SKM-1 treated with dmso at 0.1 percent for 144 hours (cell line): ENCODE results near the gene MS4A5.
"Not testable (repeated sequence)": the region's sequence is repeated elsewhere in the genome, so short reads cannot be mapped to it uniquely, and the experiment has no call there.

Experiments
- DNase-seq: peaks from one replicate; lab custom pipeline; 2025; ENCODE audit not compliant: unreplicated experiment; lab: John Stamatoyannopoulos, UW

MS4A5 gene, protein sequence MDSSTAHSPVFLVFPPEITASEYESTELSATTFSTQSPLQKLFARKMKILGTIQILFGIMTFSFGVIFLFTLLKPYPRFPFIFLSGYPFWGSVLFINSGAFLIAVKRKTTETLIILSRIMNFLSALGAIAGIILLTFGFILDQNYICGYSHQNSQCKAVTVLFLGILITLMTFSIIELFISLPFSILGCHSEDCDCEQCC

GRCh38 chr11:60429272-60429671 lies at the start of gene MS4A5:
Gene MS4A5 (plus strand): TSS chr11:60429572. CDS start chr11:60429675, 103 bp downstream.
- no peak for DNase-seq

GRCh38 chr11:60389279-60389910 lies 40.0 kb upstream of the MS4A5 start:
- peak; percentile 17 for DNase-seq

DNA sequence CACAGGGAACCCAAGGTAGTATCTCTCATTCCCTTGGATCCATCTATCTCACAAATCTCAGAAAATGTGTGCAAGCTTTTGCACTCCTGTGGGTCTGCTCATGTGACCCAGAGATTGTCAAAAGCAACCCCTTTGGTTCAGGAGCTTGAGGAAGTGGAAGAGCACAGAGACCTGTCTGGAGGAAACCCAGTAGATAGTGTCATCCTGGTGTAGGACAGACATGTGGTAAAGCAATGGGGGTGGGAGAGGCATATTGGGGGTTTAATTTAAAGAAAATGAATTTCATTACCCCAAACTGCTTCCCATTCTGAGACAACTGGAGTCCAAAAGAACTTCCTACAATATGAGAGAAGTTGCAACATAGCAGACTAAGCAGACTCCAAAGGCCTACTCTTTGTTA lies 39.0 kb upstream of the MS4A5 start:
- DNase-seq = no peak

- DNase-seq = no peak
Measured at GRCh38 chr11:60392361-60392760, 37.0 kb upstream of the MS4A5 start.

- no peak for DNase-seq
Measured at GRCh38 chr11:60393016-60393415, 36.4 kb upstream of the MS4A5 start.

DNA sequence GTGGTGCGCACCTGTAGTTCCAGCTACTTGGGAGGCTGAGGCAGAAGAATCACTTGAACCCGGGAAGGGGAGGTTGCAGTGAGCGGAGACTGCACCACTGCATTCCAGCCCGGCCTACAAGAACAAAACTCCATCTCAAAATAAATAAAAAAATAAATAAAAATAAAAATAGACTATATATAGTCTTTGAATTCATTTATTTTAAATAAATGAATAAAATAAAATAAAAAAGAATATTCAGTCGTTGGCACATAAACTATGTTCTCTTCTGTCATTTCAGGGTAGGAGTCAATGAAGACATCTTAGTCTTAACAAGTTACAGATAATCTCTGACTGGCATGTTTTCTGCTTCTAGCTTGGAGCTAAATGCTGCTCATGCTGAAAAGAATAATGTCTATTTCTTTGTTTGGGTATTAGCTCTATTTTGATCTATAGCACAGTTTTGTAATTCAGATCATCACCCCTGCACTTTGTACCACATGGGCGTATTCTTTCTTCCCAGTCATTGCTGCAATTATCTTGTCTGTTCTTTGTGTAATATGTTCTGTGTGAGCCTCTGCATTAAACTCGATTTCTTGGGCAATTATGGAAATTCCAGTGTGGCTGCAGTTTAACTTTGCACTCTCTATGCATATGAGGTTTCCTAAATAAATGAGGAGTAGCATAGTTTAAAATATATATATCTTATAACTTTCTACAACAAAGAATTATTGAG lies 34.5 kb upstream of the MS4A5 start:
- no peak for DNase-seq

DNA sequence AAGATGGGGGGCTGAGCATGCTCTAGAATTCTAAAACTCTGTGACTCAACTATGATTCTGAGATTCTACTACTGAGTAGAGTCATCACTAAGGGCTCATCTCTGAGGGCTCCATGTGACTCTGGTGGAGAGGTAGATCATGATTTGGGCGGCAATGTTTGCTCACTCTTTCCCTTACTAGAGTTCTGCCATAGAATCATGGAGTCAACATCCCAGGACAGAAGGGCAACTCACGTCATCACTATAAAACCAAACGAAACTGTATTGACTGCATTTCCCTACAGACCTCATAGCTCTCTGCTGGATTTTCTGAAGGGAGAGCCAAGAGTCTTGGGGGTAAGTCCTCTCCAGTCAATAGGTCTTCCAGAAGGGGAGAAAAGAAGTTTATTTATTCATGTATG lies 33.0 kb upstream of the MS4A5 start, which contains the start of gene MS4A14:
Gene MS4A14, plus strand, starts transcription at position 78 of the 400 bp plus-strand sequence. Its CDS starts 120 bp downstream, at position 198.
- no peak for DNase-seq

GRCh38 chr11:60396799-60397198 lies 32.6 kb upstream of the MS4A5 start:
- DNase-seq = peak; percentile 58

DNA sequence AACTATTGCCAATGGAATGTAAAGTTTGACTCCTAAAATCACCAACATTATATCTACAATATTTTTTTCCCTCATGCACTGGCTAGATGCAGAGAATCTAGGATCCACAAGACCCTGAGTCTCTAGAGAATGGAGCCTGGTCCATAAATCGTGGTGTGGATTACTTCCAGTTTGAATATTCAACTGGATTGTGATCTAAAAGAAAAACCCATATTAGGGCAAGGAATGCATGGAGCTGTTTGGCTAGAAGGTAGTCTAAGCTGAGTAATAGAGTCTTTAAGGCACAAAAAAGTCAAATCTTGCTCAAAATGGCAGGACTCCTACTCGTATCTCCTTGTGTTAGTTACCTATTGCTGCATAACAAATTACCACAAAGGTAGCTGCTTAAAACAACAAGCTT lies 9.4 kb upstream of the MS4A5 start:
- DNase-seq = no peak

DNA sequence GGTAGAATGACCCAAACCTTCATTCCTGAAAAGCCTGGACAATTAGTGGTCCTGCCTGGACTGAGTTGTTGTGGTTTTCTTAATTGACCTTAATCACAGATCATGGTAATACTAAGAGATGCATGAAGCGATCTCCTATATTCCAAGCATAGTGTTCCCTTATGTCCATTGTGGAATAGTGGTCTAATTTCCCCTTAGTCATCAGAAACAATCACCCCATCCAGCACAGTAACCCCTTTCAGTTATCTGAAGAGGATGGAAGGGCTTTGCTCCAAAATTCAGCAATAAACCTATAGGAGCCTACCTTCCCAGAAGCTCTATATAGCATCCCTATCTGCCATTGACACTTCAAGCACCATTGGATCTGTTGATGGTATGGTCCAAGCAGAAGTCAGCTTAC lies 6.8 kb upstream of the MS4A5 start:
- DNase-seq = no peak

DNA sequence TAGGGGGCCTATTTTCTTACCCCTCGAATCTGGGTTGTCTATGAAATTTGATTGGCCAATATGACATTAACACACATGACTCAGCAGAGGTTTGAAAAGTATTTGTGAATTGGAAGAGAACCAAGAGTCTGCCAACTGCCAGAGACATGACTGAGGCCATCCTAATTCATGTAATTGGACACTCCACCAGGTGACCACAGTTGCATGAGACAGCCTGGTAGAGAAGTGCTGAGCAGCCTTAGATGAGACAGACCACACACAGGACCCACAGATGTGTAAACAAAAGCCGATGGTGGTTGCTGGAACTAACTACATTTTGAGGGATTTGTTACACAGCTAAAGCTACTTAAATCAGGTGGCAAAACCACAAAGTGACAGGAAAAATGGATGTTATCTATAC lies 855 bp upstream of the MS4A5 start:
- DNase-seq = no peak

DNA sequence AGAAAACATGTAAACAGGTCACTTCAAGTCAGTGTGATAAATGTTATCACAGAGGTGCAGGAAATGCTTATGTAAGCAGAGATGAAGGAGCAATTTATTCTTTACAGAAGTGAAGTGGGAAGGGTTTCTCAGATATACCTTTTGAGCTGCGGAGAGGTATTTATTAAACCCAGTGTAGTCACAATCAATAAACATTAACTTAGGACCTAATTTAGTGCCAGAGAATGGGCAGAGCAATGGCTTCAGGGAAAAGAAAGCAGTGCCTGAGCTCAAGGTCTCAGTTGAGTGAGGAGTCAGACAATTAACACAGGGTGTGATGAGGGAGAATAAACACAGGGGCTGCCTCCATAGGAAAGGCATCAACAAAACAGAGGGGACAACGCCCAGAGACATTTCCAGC lies 1.9 kb downstream of the MS4A5 start:
- DNase-seq = no peak

DNA sequence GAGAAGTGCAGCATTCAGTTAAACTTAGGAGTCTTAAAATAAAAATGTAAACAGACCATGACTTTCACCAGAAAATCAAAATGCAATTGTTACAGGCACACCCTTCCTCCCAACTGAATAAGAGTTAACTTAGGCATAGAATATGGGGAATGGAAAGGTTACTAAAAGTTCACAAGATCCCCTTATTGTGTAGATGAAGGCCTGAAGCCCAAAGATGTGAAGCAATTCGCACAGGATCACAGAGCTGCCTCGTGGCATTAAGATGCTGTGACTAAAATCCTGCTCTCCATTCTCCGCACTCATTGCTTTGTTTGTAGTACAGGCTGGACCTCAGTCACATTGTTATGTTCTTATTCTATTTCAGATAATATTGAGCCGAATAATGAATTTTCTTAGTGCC lies 4.0 kb downstream of the MS4A5 start:
- DNase-seq = no peak

- DNase-seq = no peak
Measured at GRCh38 chr11:60447070-60447469, 17.7 kb downstream of the MS4A5 start.

GRCh38 chr11:60447846-60448245 lies 18.5 kb downstream of the MS4A5 start:
- no peak for DNase-seq

DNA sequence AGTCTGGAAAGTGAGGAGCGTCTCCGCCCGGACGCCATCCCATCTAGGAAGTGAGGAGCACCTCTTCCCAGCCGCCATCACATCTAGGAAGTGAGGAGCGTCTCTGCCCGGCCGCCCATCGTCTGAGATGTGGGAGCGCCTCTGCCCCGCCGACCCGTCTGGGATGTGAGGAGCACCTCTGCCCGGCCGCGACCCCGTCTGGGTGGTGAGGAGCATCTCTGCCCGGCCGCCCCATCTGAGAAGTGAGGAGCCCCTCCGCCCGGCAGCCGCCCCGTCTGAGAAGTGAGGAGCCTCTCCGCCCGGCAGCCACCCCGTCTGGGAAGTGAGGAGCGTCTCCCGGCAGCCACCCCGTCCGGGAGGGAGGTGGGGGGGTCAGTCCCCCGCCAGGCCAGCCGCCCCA lies 21.8 kb downstream of the MS4A5 start:
- not testable (repeated sequence) for DNase-seq

GRCh38 chr11:60454212-60454611 lies 24.8 kb downstream of the MS4A5 start:
- no peak for DNase-seq

DNA sequence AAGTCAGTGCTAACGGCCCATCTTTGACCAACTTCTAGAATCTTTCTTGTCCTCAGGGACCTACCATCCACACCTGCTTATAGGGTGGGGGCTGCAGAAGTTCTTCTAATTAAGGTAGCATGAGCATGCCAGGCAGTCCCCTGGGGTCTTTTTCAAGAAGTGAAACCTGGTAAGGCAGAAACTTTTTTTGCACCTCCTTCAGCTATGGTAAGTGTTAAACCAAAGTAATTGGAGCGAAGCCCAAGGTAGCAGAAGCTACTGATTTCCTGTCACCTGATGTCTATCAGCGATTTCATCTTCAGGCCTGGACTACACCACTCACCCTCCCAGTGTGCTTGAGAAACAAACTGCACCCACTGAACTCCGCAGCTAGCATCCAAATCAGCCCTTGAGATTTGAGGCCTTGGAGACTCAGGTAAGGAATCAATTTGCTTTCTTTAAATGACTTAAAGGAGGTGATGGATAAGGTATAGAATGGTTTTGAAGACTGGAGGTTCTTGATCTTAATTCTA lies 26.2 kb downstream of the MS4A5 start, which contains the start of gene MS4A1:
Gene MS4A1, plus strand, starts transcription at position 317 of the 512 bp plus-strand sequence. CDS start 6,528 bp downstream, outside the sequence.
- no peak for DNase-seq

DNA sequence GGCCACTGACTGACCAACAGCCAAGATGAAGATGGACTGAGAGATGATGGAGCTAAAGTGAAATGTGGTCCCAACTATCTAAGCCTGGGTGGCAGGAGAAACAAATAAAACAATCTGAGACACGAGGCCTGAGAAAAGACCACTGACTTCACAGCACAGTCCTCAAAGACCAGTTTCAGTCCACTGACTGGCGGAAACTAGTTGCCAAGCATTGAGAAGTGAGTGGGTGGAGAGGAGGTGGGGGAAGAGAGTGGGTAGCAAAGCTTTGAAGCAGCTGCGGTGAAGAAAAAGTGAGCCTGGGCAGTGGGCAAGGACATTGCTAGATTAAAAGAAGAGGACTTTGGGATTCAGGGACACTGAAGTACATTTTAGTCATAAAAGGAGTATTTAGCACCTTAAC lies 28.2 kb downstream of the MS4A5 start:
- no peak for DNase-seq

DNA sequence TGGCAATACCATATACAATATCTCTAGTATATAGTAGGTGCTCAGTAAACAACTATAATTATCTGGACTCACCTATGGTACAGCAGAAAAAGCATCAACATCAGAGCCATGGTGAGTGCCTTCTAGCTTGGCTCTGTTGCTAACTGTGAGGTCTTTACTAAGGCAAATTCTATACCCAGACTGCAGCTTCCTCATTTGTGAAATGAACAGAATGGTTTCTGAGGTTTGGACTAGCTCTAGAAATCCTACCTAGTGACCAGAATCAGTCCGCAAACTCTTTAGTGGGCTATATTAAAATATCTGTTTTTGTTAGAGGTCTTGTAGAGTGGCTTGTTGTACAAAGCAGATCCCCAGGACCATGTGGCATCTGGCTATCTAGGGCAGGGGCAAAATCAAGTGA lies 30.0 kb downstream of the MS4A5 start:
- DNase-seq = no peak

DNA sequence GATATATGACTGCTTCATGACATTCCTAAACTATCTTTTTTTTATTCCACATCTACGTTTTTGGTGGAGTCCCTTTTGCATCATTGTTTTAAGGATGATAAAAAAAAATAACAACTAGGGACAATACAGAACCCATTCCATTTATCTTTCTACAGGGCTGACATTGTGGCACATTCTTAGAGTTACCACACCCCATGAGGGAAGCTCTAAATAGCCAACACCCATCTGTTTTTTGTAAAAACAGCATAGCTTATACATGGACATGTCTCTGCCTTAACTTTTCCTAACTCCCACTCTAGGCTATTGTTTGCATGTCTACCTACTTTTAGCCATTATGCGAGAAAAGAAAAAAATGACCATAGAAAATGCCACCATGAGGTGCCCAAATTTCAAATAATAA lies 39.5 kb downstream of the MS4A5 start:
- no peak for DNase-seq

GRCh38 chr11:60469723-60470122 lies 40.4 kb downstream of the MS4A5 start:
- DNase-seq = no peak
